ENCODE results near the gene ANO2.
"Not testable (repeated sequence)": the region's sequence is repeated elsewhere in the genome, so short reads cannot be mapped to it uniquely, and the experiment has no call there.

The ANO2 gene

GRCh38 chr12:5864301-5864700 lies 80.8 kb downstream of the ANO2 start:
- H3K4me3 ChIP-seq (ENCODE audit: low read length), result no peak overlapping the region
- DNase-seq (ENCODE audit: low read depth), result peak; percentile 5
- no peak for TF ChIP-seq CTCF (conservative IDR thresholded peaks at IDR 0.05; ENCODE audit: low read length)

- TF ChIP-seq CTCF (conservative IDR thresholded peaks at IDR 0.05; ENCODE audit: low read length), result no peak
- DNase-seq (ENCODE audit: low read depth), result no peak
- H3K4me3 ChIP-seq (ENCODE audit: low read length), result no peak overlapping the region
Measured at GRCh38 chr12:5861416-5861815, 83.6 kb downstream of the ANO2 start.

- no peak for TF ChIP-seq CTCF (conservative IDR thresholded peaks at IDR 0.05; ENCODE audit: low read length)
- DNase-seq (ENCODE audit: low read depth), result no peak
- H3K4me3 ChIP-seq (ENCODE audit: low read length), result no peak overlapping the region
Measured at GRCh38 chr12:5856692-5857091, 88.4 kb downstream of the ANO2 start.

GRCh38 chr12:5846950-5847349 lies 98.1 kb downstream of the ANO2 start:
- no peak for DNase-seq (ENCODE audit: low read depth)
- TF ChIP-seq CTCF (conservative IDR thresholded peaks at IDR 0.05; ENCODE audit: low read length), result no peak
- H3K4me3 ChIP-seq (ENCODE audit: low read length), result no peak overlapping the region

GRCh38 chr12:5840944-5841343 lies 104.1 kb downstream of the ANO2 start:
- DNase-seq (ENCODE audit: low read depth), result no peak
- TF ChIP-seq CTCF (conservative IDR thresholded peaks at IDR 0.05; ENCODE audit: low read length), result no peak
- no peak overlapping the region for H3K4me3 ChIP-seq (ENCODE audit: low read length)

DNA sequence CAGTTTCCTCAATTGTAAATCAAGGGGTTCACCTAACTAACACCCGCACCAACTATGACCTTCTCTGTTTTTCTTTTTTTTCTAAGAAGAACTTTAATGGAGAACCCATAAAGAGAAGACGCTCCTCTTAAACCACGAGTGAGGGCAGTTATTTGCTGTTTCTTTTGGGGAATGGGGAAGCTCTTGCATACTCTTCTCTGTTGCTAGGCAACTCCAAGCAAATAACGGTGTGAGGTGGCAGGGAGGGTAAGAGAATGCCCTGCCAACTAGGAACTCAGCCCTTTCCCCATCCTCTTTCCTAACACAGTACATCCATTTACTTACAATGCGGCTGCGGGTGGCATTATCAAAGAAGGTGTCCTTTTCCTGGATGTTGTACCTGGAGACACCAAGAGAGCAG lies 114.9 kb downstream of the ANO2 start:
- no peak for DNase-seq (ENCODE audit: low read depth)
- TF ChIP-seq CTCF (conservative IDR thresholded peaks at IDR 0.05; ENCODE audit: low read length), result no peak
- no peak overlapping the region for H3K4me3 ChIP-seq (ENCODE audit: low read length)

- H3K4me3 ChIP-seq (ENCODE audit: low read length), result no peak overlapping the region
- DNase-seq (ENCODE audit: low read depth), result no peak
- TF ChIP-seq CTCF (conservative IDR thresholded peaks at IDR 0.05; ENCODE audit: low read length), result no peak
Measured at GRCh38 chr12:5827591-5827990, 117.5 kb downstream of the ANO2 start.

GRCh38 chr12:5825761-5826160 lies 119.3 kb downstream of the ANO2 start:
- not testable (repeated sequence) for H3K4me3 ChIP-seq (ENCODE audit: low read length); DNase-seq (ENCODE audit: low read depth)

DNA sequence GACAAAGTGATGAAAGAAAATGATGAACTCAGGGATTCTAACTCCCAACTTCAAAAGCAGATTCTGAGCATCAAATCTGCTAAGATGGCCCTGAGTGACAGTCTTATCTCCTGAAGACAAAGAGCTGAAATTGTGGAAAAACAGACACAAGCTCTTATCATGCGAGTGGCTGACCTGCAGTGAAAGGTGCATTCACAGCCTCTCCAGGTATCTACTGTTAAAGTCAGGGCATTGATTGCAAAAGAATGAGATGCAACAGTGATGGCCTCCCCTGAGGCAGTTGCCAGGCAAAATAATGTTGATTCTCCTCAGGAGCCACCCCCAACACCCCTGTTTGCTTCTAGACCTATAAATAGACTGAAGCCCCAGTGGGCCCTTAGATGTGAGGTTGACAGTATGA lies 126.2 kb downstream of the ANO2 start:
- not testable (repeated sequence) for DNase-seq (ENCODE audit: low read depth); H3K4me3 ChIP-seq (ENCODE audit: low read length)
